Peyer's patch (tissue), 4 donors: ENCODE measurements around the gene FAM20C. TPM values are rescaled to one million over a fixed set of nuclear protein-coding genes. Genes with fewer than 3 reads are reported as not detected.

Experiments used
- DNase-seq, 3 donors: peaks; one replicate each; pipeline ENCODE4 v3.0.0-alpha.2; 2017 to 2019
- H3K27ac ChIP-seq, 4 donors: fragments of 200-600 bp; sonication (generic); one replicate each; pipeline ENCODE4 v1.5.1; 2016 to 2019
- H3K27me3 ChIP-seq, 2 donors: fragments of 200-600 bp; sonication (generic); one replicate each; pipeline ENCODE4 v1.5.1; 2019
- H3K36me3 ChIP-seq, 3 donors: fragments of 200-600 bp; sonication (generic); one replicate each; pipeline ENCODE4 v1.5.1; 2016 to 2019
- H3K4me1 ChIP-seq, 4 donors: fragments of 200-600 bp; sonication (generic); one replicate each; pipeline ENCODE4 v1.5.1; 2016 to 2019
- H3K4me3 ChIP-seq, 4 donors: fragments of 200-600 bp; sonication (generic); 1 replicate in 3 of 4; 2 replicates in 1 of 4; pipeline ENCODE4 v1.5.1; 2016 to 2019; ENCODE audit warnings: mild to moderate bottlenecking in 1 of 4
- H3K9me3 ChIP-seq, 4 donors: fragments of 200-600 bp; sonication (generic); one replicate each; pipeline ENCODE4 v1.5.1; 2016 to 2019; ENCODE audit warnings: mild to moderate bottlenecking in 1 of 4
- POLR2A ChIP-seq, 2 donors: fragments of 450-650 bp; IDR thresholded peaks; one replicate each; pipeline ENCODE4 v1.5.1; 2017; ENCODE audit warnings: antibody characterized with exemption in 2 of 2, mild to moderate bottlenecking in 2 of 2, moderate library complexity in 2 of 2
- total RNA-seq, 4 donors: library from RNA; depleted of rRNA; stranded (reverse); fragments of >200 nt; gene quantifications; one replicate each; pipeline ENCODE4 v1.1.0, GENCODE V29; 2016
- TF ChIP-seq, protein P1 (sequence below), 6 experiments: fragments of 450-650 bp in 4 of 6; fragments of 200-600 bp in 2 of 6; sonication (generic) in 1 of 6; IDR thresholded peaks; one replicate each; pipeline ENCODE4 v1.5.1; 2017 to 2019; ENCODE audit warnings: antibody characterized with exemption in 6 of 6, mild to moderate bottlenecking in 3 of 6, moderate library complexity in 1 of 6

The FAM20C gene
- total RNA-seq, 4 donors from 2014 or later: 46.4 to 66.0 (median 53.8) TPM

DNA sequence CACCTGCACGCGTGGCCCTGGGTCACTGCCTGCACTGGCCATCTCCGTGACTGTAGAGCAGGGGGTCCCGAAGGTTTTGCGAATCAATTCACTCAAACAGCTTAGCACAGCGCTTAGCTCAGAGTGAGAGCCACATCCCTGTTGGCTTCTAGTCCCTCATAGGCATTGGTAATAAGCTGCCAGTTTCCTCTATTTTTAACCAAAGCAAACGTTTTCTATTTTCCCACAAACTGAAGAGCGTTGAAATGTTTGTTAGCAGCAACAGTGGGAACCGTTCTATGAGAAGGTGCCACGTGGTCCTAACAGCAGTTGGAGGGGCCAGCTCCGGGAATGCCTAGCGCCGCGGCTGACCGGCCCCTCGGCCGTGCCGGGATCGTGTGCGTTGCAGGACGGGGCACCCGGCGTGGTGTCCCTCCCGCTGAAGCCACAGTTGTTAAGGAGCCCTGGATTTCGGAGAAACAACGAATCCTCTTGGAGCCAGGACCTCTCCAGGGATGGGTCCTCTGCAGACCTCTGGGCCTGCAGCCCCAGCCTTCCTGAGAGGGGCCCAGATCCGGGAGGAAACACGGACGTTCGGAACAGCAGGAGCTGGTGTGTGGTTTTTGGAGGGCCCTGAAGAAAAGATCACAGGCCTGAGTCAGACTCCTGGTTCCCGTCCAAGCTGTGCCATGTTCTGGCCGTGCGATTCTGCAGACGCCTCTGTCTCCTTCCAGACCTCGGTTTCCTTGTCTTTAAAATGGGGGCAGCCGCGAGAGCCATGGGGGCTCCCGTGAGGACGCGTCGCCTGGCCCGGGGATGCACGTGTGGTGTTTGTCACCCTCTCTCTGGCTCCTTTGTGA is 40.3 kb downstream of the FAM20C start:
- Histone ChIP-seq H3K27me3 (no peaks in the 10 kb centered on the region), H3K27ac (peak overlapping the region; percentile 70 to 89 (median 77)), H3K36me3 (peaks cover 0 to 6% (median 0%) of the 10 kb centered on the region in 3 donors), H3K4me1 (peaks cover 0 to 57% (median 0%) of the 10 kb centered on the region in 4 donors), H3K9me3 (no peaks in the 10 kb centered on the region), H3K4me3 (no peak overlapping the region)
- no peak for DNase-seq
- TF ChIP-seq, protein P1, sequence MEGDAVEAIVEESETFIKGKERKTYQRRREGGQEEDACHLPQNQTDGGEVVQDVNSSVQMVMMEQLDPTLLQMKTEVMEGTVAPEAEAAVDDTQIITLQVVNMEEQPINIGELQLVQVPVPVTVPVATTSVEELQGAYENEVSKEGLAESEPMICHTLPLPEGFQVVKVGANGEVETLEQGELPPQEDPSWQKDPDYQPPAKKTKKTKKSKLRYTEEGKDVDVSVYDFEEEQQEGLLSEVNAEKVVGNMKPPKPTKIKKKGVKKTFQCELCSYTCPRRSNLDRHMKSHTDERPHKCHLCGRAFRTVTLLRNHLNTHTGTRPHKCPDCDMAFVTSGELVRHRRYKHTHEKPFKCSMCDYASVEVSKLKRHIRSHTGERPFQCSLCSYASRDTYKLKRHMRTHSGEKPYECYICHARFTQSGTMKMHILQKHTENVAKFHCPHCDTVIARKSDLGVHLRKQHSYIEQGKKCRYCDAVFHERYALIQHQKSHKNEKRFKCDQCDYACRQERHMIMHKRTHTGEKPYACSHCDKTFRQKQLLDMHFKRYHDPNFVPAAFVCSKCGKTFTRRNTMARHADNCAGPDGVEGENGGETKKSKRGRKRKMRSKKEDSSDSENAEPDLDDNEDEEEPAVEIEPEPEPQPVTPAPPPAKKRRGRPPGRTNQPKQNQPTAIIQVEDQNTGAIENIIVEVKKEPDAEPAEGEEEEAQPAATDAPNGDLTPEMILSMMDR (IDR thresholded peaks at IDR 0.05): no peak

GRCh38 chr7:233249-234035 is 41.1 kb downstream of the FAM20C start:
- peak overlapping the region; percentile 70 to 89 (median 77) for H3K27ac ChIP-seq
- no peak for DNase-seq
- no peaks in the 10 kb centered on the region for H3K9me3 ChIP-seq
- H3K4me1 ChIP-seq: peaks cover 0 to 55% (median 0%) of the 10 kb centered on the region in 4 donors
- peaks cover 0 to 5% (median 0%) of the 10 kb centered on the region in 3 donors for H3K36me3 ChIP-seq
- no peak overlapping the region for H3K4me3 ChIP-seq
- TF ChIP-seq, protein P1 (IDR thresholded peaks at IDR 0.05): no peak
- no peak for TF ChIP-seq POLR2A (IDR thresholded peaks at IDR 0.05)
- no peaks in the 10 kb centered on the region for H3K27me3 ChIP-seq

GRCh38 chr7:234051-234707 is 41.8 kb downstream of the FAM20C start:
- Histone ChIP-seq H3K9me3 (no peaks in the 10 kb centered on the region), H3K4me1 (peaks cover 0 to 50% (median 0%) of the 10 kb centered on the region in 4 donors), H3K4me3 (no peak overlapping the region), H3K36me3 (no peaks in the 10 kb centered on the region), H3K27me3 (no peaks in the 10 kb centered on the region), H3K27ac (peak overlapping the region; percentile 70 to 89 (median 77))
- DNase-seq: no peak
- TF ChIP-seq POLR2A (IDR thresholded peaks at IDR 0.05): no peak
- TF ChIP-seq, protein P1 (IDR thresholded peaks at IDR 0.05): no peak

- Histone ChIP-seq H3K27me3 (no peaks in the 10 kb centered on the region), H3K36me3 (no peaks in the 10 kb centered on the region), H3K4me1 (peaks cover 0 to 49% (median 0%) of the 10 kb centered on the region in 4 donors), H3K27ac (peak overlapping the region; percentile 70 to 89 (median 77)), H3K4me3 (no peak overlapping the region), H3K9me3 (no peaks in the 10 kb centered on the region)
- TF ChIP-seq, protein P1 (IDR thresholded peaks at IDR 0.05): no peak
- no peak for TF ChIP-seq POLR2A (IDR thresholded peaks at IDR 0.05)
- DNase-seq: no peak
Observed at GRCh38 chr7:234708-235553, 42.6 kb downstream of the FAM20C start.
